ENCODE measurements around the gene LMNTD2. TPM values are rescaled to one million over a fixed set of nuclear protein-coding genes. Genes with fewer than 3 reads are reported as not detected.
A peak's percentile ranks its signal among the peaks of the same experiment; 100 is the strongest.

Gene LMNTD2
- total and polyA plus RNA-seq, 2 of the 13 experiments (the other 11 are each of a cell fraction or from before 2014, with no cell fraction given) = 1.1 to 3.1 TPM

GRCh38 chr11:561148-562003, 838 bp upstream of the LMNTD2 start (continued):
- peak; percentile 80 for TF ChIP-seq ZNF687 (CRISPR knock-in tag; IDR thresholded peaks at IDR 0.05)
- no peak for TF ChIP-seq CEBPZ (IDR thresholded peaks at IDR 0.05; ENCODE audit: low read length)
- TF ChIP-seq KLF9 (CRISPR knock-in tag; IDR thresholded peaks at IDR 0.05; ENCODE audit: low read depth) = no peak
- TF ChIP-seq, protein P1, sequence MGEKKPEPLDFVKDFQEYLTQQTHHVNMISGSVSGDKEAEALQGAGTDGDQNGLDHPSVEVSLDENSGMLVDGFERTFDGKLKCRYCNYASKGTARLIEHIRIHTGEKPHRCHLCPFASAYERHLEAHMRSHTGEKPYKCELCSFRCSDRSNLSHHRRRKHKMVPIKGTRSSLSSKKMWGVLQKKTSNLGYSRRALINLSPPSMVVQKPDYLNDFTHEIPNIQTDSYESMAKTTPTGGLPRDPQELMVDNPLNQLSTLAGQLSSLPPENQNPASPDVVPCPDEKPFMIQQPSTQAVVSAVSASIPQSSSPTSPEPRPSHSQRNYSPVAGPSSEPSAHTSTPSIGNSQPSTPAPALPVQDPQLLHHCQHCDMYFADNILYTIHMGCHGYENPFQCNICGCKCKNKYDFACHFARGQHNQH (CRISPR knock-in tag; IDR thresholded peaks at IDR 0.05) = peak; percentile 66; the same call in 1 of the 2 replicates
- TF ChIP-seq SOX5 (CRISPR knock-in tag; IDR thresholded peaks at IDR 0.05; ENCODE audit: borderline replicate concordance) = peak; percentile 61; the same call in 1 of the 2 replicates
- TF ChIP-seq ATAD3A (CRISPR knock-in tag; IDR thresholded peaks at IDR 0.05) = no peak
- TF ChIP-seq EP300 (IDR thresholded peaks at IDR 0.05; ENCODE audit: low read depth in 2 of 2, low read length in 2 of 2) = no peak; a peak in 1 of 4 replicates
- TF ChIP-seq EP300 (CRISPR knock-in tag; IDR thresholded peaks at IDR 0.05; ENCODE audit: borderline replicate concordance) = peak; percentile 55
- peak; percentile 64 for TF ChIP-seq ARNTL (CRISPR knock-in tag; IDR thresholded peaks at IDR 0.05)
- TF ChIP-seq ZNF841 (CRISPR knock-in tag; IDR thresholded peaks at IDR 0.05; ENCODE audit: borderline replicate concordance) = no peak
- 0 out of 2 replicates have a peak, but pooled peaks have one; percentile 39 for TF ChIP-seq ZNF740 (CRISPR knock-in tag; IDR thresholded peaks at IDR 0.05)
- TF ChIP-seq DDIT3 (CRISPR knock-in tag; IDR thresholded peaks at IDR 0.05) = no peak
- no peak for TF ChIP-seq ZNF614 (CRISPR knock-in tag; IDR thresholded peaks at IDR 0.05; ENCODE audit: borderline replicate concordance)
- no peak for TF ChIP-seq KDM3A (CRISPR knock-in tag; IDR thresholded peaks at IDR 0.05; ENCODE audit: low read depth)
- TF ChIP-seq SRSF4 (IDR thresholded peaks at IDR 0.05; ENCODE audit: low read depth, low read length, poor library complexity, severe bottlenecking) = no peak
- TF ChIP-seq KDM5A (IDR thresholded peaks at IDR 0.05; ENCODE audit: borderline replicate concordance, low read length) = no peak; the same call in 1 of the 2 replicates
- no peak for TF ChIP-seq PTBP1 (IDR thresholded peaks at IDR 0.05; ENCODE audit: low read depth, low read length, poor library complexity, severe bottlenecking)

Measured in HepG2 (cell line).